SK-N-MC (cell line): ENCODE data around the gene MAGI1.

Experiments used
- EZH2 ChIP-seq: fragments of 200-600 bp; sonication (generic); IDR thresholded peaks from one replicate; pipeline ENCODE4 v1.6.1; 2017; ENCODE audit warnings: antibody characterized with exemption
- FOXP2 ChIP-seq: optimal IDR thresholded peaks from 2 replicates; pipeline ENCODE3; 2011; ENCODE audit warnings: mild to moderate bottlenecking, moderate library complexity; ENCODE audit not compliant: insufficient read depth; ENCODE audit errors: extremely low read length, control extremely low read depth
- POLR2AphosphoS5 ChIP-seq: IDR thresholded peaks from 2 replicates; pipeline ENCODE4 v1.6.1; 2012; ENCODE audit warnings: mild to moderate bottlenecking, low read depth, low read length, borderline replicate concordance

DNA sequence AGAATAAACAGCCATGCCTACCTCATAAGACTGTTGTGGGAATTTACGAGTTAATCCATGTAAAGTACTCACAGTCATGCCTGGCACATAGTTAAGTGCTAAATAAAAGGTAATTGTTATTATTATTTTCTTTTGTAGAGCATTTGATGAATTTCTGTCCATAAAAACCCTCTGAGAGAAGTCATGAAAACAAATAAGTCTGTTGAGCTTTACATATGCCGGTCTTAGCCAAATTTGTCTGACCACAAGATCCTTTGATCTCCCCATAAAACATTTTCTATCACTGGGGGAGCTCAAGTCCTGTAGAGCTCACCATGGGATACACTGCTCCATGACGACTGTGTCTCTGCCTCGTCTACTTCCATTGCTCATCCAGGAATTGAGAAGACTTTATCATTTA, 114.0 kb downstream of the MAGI1 start:
- TF ChIP-seq EZH2 (no peak), POLR2AphosphoS5 (no peak), FOXP2 (no peak)
